ELF-1 (cell line): ENCODE measurements around the gene WDFY4.

ENCODE experiments used
- DNase-seq: peaks from one replicate; pipeline ENCODE4 v3.0.0-alpha.2; 2016; ENCODE audit warnings: low read depth, low spot score

The WDFY4 gene

DNA sequence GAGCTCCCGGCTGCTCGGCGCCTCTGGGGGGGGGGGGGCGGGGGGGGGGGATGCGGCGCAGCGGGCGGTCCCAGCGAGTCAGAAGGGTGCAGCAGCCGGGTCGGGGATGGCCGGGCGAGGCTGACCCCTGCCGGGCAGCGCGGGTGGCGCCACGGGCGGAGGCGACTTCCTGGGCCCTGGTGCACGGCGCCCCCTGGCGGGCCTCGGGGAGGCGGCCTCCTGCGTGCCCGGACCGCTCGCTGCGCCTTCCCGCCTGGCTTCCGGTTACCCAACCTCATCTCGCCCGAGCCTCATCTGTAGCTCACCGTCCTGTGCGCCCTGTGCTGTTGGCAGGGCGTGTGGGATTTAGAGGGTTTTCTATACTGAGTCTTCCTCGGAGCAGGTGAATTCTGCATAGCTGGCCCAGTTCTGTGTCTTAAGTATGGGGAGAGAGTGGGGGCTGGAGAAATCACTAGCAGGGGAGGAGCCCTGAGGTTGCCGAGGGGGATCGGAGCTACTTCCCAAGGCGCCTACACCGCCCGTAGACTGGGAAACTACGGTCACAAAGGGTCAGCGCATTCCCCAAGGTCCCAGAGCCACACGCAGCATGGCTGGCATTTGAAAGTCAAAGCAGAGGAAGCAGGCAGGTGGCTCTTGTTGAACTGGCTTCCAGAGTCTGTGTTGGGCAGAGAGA, 28.3 kb upstream of the WDFY4 start:
- DNase-seq = peak; percentile 98

DNA sequence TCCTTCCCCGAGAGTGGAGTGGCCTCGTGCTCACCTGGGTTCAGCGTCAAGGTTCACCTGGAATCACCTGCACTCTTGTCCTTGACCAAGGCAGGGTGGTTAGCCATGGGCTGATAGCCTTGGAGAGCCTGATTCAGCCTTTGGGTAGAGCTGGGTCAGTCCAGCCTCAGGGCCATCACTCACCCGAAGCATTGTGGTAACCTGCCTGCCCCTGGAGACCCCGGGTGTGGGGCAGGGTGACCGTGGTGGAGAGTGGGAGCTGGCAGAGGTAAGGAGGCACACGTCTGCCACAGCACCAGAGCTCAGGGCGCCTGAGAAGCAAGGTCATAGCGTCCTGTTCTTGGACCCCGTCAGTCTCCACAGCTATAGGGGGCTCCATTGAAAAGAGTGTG, 27.8 kb upstream of the WDFY4 start:
- DNase-seq = no peak

DNA sequence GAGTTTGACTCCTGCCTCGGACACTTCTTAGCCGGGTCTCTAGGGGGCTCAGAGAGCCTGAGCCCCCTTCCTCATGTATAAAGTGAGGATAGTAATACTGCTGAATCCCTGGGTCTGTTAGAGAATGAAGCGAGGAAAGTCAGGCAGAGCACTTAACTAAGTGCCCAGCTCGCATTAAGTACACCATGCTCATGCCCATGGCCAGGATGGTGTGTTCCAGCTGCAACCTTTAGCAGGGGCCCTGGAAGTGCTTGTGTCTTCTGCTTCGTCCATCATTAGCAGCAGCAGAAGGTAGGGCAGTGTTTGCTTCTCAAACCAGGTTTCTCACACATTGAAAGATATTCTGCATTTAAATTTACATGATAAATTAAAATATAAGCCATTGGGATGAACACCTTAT, 27.3 kb upstream of the WDFY4 start:
- peak; percentile 18 for DNase-seq

DNA sequence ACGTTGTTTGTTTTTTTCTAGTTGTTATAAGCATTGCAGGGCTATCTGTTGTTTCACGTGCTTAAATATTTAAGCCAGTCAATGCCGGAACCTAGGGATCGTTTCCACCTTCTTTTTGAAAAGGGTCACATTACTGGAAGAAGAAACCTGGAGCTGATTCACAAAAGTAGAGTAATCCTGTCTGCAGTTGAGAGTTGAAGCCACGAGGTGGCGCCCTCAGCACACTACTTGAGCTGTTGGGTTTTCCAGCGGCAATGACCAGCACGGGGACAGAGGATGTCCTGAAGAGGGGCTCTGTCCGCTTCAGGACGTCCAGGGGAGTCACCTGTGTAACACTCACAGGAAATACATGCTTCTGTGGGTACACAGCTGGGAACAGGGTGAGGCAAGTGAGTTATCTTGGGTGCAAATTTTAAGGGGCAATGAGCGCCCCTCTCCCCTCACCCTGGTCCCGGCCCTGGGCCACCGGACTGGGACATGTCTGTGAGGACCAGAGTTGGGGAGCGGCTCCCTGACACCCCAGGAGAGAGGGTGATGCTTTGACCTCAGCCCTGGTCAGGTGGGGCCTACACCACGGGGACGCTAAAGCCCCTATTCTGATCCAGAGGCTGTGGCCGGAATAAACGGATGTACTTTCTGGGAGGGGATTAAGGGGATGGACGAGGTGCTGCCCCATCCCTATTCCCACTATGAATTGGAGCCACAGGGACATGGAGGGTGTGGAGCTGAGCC, 26.3 kb upstream of the WDFY4 start:
- peak; percentile 85 for DNase-seq

DNA sequence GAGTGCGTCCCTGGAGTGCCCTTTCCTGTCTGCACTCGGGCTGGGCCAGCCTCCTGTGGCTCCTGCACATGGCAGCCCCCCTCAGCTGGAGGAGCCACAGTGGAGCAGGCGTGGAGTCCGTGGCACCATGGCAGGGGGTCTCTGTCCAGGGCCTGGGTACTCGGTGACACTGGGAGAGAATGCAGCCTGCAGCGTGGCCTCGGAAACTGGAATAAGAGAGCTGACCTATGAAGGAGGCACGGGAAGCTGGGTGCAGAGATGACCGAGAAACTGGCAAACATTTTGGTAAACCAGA, 25.8 kb upstream of the WDFY4 start:
- DNase-seq = no peak

DNA sequence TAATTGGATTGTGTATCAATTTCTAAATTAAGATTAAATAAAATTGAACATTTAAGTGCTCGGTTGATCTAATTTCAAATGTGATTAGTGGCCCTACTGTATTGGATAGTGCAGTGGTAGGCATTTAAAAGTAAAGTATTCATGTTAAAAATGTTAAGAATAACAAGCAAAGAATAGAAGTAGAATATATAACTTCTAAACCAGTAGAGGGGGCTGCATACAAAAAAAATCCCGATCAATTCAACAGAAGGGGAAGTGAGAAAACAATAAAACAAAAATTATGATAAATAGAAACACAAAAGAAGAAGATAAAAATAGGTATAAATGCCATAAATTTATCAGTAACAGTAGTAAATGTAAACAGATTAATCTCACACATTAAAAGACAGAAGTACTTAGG, 24.9 kb upstream of the WDFY4 start:
- DNase-seq = no peak

DNA sequence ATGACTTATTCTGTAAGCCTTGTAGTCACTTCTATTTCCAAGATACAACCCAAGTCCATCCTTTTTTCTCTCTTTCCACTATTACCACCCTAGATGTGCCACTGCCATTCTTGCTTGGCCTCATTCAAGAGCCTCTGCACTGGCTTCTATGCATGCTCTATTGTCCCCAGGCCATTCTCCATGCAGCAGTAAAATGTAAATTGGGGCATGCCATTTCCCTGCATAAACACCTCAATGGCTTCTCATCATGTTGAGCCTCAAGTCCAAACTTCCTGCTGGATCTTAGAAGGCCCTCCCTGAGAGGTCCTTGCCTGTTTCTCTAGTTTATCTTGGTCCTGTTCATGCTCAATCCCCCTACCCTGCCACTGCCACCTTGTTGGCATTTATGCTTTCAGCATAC, 23.2 kb upstream of the WDFY4 start:
- DNase-seq = peak; percentile 51

DNA sequence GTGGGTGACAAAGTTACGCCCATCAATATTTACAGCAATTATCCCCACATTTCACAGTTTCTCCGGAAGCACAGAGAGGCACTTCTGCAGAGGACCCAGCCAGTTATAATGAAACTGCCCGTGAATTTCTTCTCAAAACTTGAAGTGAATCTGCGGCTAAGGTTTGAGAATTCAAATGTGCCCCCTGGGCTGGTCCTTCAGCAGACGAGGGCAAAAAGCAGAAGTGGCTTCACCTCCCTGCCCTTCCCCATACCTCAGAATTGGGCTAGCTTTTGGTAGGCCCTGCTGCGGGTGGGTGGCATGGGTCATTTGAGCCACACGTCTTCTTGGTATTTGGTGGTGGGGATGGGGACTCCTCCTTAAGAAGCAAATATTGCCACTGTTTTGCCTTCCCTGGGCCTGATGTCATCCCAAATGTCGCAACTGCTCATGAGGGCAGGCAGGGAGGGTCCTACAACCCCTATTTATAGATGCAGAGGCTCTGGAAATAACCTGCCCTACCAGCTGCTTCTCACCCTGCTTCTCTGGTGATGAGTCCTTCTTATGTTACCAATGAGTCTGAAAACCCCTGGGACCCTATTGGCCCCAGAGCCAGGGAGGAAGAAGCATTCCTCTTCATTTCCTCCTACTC, 16.6 kb upstream of the WDFY4 start:
- DNase-seq = no peak

DNA sequence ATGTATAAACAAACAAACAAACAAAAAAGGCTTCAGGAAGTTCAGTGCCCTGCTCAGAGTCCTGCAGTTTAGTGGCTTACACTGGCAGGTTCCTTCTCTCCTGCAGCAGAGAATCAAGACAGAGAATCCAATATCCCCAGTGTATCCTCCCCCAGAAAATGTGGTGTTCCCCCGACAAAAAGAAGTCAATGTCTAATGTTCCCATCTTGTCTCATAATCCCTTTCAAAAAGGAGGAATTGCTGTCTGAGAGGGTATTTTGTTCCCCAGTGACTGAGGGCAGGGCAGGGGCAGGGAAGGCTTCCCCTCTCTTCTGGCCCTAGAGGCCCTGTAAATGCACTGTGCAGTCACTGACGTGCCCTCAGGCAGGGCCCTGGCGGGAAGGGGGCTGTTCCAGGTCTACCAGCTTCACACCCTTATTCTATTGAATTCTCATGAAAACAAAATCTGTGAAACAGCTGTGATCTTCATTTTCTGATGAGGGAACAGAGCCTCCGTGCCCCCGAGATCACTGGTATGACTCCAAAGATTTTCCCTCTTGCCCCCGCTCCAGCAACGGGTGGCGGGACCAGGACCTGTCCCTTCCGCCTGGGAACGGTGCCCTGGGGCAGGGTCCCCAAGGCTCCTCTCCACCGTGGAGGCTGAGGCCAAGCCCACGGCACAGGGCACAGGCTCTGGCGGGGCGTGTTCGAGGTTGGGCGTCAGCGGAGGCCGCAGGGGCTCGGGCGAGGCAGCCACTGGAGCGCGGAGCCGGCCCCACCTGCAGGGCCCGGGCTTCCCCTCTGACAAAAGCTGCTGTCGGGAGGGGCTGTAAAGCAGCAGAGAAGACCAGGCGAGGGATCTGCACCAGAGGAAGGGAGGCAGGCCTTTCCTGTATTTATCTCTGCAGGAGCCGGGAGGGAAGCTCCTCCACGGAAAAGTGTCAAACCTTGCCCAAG, 13.4 kb upstream of the WDFY4 start:
- DNase-seq = peak; percentile 82

DNA sequence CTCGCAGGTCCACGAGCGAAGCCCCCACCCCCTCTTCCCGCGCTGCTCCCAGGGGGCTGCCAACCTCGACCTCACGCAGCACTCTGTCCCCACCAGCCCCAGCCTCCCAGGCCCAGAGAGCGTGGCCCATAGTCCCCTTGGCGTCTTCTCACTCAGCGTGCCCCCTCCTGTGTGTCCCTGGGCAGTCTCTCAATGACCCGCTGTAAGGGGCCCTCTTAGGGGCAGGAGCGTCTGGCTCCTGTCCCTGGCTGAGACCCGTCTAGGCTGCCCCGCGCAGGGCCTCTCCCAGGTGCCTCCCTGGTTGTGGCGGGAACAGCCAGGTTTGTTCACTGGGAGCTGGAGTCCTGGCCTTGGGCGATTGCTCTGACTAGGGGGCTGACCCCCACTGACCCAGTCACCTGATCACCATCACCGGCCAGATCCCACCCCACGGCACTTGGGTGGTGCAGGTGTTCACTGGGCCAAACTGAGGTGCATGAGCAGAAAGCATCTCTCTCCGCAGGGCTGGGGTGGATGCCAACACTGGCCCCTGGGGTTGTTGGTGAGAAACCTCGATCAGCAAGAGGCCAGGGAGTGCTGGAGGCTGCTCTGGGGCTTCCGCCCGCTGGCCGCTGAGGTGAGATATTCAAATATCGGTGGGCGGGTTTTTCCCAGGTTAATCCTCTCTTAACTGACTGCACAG, 12.6 kb upstream of the WDFY4 start:
- peak; percentile 74 for DNase-seq

DNA sequence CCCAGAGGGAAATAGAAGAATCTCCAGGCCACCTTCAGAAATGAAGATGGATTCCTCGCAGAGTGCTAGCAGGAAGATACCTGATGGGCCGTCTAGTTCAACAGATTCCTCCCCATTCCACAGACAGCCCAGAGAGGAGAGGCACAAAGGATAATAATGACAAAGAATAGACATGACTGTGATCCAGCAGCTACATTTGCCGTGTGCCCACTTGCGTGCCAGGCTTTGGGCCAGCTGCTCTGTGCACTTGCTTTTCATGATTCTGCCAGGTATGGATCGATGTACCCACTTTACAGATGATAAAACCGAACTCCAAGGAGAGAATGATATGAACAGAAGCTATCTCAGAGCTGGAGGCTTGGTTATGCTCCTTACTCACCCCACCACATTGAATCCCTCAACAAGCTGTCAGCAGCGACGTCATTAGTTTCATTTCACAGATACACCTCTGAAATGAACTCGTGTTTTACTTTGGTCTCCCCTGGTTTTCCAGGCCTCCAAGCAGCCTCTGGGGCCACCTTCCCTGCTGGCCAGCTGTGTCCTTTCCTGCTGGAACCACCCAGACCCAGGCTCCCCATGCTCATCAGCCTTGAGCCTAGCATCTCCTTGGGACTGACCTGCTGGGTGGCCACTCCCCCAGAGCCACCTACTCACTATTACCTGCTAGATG, 11.9 kb upstream of the WDFY4 start:
- DNase-seq = no peak

DNA sequence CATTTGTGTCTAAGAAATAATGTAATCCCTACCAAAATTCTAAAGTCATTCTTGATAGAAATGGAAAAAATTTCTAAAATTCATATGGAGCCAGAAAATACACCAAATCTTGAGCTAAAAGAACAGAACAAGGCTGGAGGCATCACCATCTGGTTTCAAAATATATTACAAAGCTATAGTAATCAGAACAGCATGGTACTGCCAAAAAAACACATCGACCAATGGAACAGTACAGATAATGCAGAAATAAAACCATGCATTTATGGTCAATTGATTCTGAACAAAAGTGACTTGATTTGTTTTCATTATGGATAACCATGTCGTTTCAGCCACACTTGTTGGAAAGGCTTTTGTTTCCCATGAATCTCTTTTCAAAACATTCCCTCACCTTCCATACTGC, 7.0 kb upstream of the WDFY4 start:
- DNase-seq = no peak

DNA sequence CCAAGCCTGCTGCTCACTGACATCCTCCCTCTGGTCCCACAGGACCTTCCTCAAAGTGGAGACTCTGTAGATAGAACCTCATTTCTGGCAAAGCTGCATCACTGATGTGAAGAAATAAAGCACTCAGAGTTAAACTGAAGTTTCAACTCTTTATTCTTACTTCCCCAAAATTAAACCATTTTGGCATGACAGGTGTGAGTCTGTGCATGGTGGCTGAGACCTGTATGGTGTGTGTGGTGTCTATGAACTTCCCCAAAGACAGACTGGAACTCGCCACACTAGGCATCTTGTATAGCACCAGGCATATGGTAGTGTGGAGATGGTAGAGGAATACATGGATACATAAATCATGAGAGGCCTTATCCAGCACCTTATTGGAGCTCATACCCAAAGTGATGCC, 6.6 kb upstream of the WDFY4 start:
- DNase-seq = no peak

DNA sequence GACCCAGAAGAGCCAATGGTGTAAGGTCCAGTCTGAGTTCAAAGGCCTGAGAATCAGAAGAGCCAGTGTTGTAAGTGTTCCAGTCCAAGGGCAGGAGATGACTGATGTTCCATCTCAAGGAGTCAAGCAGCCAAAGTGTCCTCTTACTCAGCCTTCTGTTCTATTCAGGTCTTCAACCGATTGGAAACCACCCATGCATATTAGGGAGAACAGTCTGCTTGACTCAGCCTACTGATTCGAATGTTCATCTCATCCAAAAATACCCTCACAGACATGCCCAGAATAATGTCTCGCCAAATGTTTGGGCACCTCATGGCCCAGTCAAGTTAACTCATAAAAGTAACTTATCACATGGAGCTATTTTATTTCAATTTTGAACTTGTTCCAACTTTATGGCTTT, 2.9 kb upstream of the WDFY4 start:
- DNase-seq = no peak

DNA sequence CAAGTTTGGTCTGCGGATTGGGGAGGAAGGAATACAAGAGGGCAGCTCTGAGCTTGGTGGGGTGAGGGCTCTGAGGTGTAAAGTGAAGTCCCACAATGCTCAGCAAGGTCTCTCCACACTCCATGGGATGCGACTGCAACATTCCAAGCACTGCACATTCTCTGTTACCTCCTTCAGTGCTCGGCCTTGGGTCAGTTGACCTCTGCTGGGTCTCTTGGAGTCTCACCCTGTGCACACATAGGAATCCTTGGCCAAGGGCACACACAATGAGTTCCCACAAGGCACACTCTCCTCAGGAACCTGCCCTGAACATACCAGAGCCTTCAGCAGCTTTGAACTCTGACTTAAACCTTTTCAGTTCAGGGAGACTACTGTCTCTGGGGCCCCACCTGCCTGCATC, 2.4 kb upstream of the WDFY4 start:
- DNase-seq = no peak

DNA sequence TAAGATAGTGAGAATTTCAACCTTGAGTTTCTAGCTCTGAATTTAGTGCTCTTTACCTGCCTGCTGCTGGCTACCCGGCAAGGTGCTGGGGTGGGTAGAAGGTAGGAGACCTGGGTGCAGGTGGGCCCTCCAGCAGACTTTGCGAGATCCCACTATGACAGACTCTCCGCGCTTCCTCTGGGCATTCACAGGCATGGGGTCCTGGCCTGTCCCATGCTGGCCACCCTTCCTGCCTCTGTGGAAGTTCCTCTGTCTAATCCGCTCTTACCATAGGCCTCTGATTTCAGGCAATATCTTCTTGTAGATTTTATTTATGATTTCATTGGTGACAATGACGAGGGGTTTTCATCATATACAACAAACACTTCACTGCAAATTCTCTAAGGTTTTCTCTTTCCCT, 1.2 kb upstream of the WDFY4 start:
- DNase-seq = no peak

DNA sequence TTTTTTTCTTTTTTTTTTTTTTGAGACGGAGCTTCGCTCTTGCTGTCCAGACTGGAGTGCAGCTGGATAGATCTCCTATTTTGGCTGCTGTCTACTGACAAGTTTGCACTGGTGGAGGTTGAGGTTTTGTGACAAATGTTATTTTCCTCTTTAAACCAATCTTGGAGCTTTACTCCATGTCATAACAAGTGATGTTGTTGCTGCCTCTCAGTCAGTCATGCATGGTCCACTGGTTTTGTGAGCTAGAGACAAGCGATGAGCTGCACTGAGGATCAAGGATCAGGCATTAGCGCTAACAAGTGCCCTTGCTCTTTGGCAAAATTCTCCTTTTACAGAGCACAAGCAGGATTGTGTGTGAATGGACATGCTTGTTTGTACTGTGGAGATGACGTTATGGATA, 805 bp upstream of the WDFY4 start:
- DNase-seq = no peak

DNA sequence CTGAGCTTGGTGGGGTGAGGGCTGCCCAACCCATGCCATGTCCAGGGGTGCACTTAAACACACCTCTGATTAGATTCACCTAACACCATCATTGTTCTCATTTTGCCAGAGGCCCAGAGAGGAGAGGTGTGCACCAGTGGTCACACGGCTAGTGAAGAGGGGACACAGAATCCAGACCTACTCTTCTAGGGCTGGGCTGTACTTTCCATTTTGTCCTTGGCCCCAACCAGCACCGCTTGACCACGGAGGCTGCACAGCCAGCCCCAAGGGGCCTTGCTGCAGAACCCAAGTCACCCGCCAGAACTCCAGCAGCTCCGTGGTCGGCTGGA, 246 bp upstream of the WDFY4 start:
- DNase-seq = no peak

DNA sequence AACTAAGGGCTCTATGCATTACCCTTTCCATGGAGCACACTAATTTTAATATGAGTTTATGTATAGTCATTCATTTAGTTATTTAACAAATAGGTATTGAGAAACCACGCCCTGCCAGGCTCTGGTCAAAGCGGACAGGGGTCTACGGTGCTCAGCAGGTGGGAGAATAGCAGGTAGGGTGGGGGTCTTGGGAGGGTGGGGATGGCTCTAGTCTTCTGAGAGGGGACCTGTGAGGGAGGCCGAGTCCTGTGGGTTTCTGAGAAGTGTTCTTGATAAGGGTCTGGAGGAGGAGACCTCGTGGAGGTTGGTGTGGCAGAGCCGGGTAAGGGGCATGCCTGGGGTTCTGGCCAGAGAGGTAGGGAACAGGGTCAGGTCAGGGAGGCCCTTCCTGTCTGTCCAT, 1.1 kb downstream of the WDFY4 start:
- DNase-seq = no peak

DNA sequence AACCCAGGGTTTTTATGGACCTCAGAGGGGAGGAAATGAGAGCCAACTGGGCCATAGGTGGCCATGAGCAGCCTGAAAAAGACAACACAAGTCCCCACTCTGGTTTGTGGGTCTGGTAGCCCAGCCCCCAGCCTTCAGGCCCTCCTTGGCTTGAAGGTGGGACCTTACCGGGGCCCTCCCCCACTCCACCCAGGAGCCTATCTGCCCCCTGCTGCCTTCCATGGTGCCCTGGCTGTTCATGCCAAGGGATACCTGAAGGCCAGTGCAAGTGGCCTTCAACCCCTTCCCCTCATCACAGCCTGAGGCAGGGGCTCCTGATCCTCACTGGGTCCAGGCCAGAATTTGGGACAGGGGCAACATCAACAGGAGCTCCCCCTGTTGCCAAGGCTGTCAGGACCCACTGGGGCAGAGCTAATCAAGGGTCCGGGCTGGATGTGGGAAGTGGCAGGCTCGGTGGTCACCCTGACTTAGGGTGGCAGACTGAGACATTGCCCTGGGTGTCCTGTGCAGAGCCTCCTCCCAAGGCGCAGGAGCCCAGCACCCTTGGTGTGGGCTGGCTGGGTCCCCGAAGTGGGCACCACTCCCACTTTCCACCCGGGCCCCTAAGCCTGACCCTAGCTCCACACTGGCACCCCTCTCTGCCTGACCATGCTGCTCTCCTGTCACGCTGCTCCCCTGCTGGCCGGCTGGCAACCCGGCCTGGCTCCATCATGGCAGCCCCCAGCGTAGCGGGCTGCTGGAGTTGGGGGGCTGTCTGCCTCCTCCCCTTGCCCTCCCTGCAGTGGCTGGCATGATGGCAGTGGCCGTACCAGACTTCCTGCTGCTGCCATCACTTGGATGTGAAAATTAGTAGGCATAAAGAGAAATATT, 6.4 kb downstream of the WDFY4 start:
- no peak for DNase-seq
